WERI-Rb-1 (cell line): ENCODE results near the gene PAPPA.

Experiments used
- DNase-seq: peaks from one replicate; pipeline ENCODE4 v3.0.0-alpha.2; 2020
- H3K27ac ChIP-seq: fragments of 250-450 bp; sonication (Bioruptor Pico); 2 replicates; pipeline ENCODE4 v1.5.1; 2020; ENCODE audit warnings: mild to moderate bottlenecking, moderate library complexity
- H3K27me3 ChIP-seq: fragments of 250-450 bp; sonication (Bioruptor Pico); 2 replicates; pipeline ENCODE4 v1.5.1; 2021; ENCODE audit warnings: mild to moderate bottlenecking, low read depth, moderate library complexity; ENCODE audit not compliant: insufficient read depth, severe bottlenecking
- H3K36me3 ChIP-seq: fragments of 250-450 bp; sonication (Bioruptor Pico); 2 replicates; pipeline ENCODE4 v1.5.1; 2020; ENCODE audit warnings: mild to moderate bottlenecking, moderate library complexity
- H3K4me3 ChIP-seq: 2 replicates; pipeline ENCODE4 v1.5.1; 2011; ENCODE audit warnings: low read depth, mild to moderate bottlenecking, control low read depth, low read length
- H3K9me3 ChIP-seq: fragments of 250-450 bp; sonication (Bioruptor Pico); 2 replicates; pipeline ENCODE4 v1.5.1; 2021; ENCODE audit warnings: mild to moderate bottlenecking, moderate library complexity; ENCODE audit not compliant: severe bottlenecking
- CTCF ChIP-seq: IDR thresholded peaks from 2 replicates; pipeline ENCODE4 v1.5.1; 2011; ENCODE audit warnings: low read depth, mild to moderate bottlenecking, control low read depth, inconsistent platforms, low read length

PAPPA gene

GRCh38 chr9:116141864-116142561 is 11.6 kb upstream of the PAPPA start:
- DNase-seq: no peak
- Histone ChIP-seq H3K9me3 (peaks cover 4% of the 10 kb centered on the region), H3K27me3 (no peaks in the 10 kb centered on the region), H3K27ac (no peak overlapping the region), H3K4me3 (no peak overlapping the region), H3K36me3 (no peaks in the 10 kb centered on the region)
- no peak for TF ChIP-seq CTCF

GRCh38 chr9:116142706-116143492 is 10.7 kb upstream of the PAPPA start:
- no peak for DNase-seq
- no peak for TF ChIP-seq CTCF
- H3K27me3 ChIP-seq: no peaks in the 10 kb centered on the region
- H3K27ac ChIP-seq: no peak overlapping the region
- H3K4me3 ChIP-seq: no peak overlapping the region
- peaks cover 4% of the 10 kb centered on the region for H3K9me3 ChIP-seq
- no peaks in the 10 kb centered on the region for H3K36me3 ChIP-seq

GRCh38 chr9:116144038-116144437 is 9.6 kb upstream of the PAPPA start:
- Histone ChIP-seq H3K27ac (no peak overlapping the region), H3K27me3 (no peaks in the 10 kb centered on the region), H3K36me3 (no peaks in the 10 kb centered on the region), H3K4me3 (no peak overlapping the region), H3K9me3 (peaks cover 4% of the 10 kb centered on the region)
- no peak for TF ChIP-seq CTCF
- DNase-seq: no peak

- no peak for DNase-seq
- no peaks in the 10 kb centered on the region for H3K27me3 ChIP-seq
- no peak overlapping the region for H3K27ac ChIP-seq
- H3K36me3 ChIP-seq: no peaks in the 10 kb centered on the region
- no peak overlapping the region for H3K4me3 ChIP-seq
- H3K9me3 ChIP-seq: peaks cover 2% of the 10 kb centered on the region
- no peak for TF ChIP-seq CTCF
These were observed 9.0 kb upstream of the PAPPA start for GRCh38 chr9:116144555-116144954.

- Histone ChIP-seq H3K27ac (no peak overlapping the region), H3K4me3 (no peak overlapping the region), H3K9me3 (no peaks in the 10 kb centered on the region), H3K36me3 (no peaks in the 10 kb centered on the region), H3K27me3 (no peaks in the 10 kb centered on the region)
- DNase-seq: no peak
- TF ChIP-seq CTCF: no peak
These were observed 8.6 kb upstream of the PAPPA start for GRCh38 chr9:116145036-116145435.
